GM18858 (cell line): ENCODE measurements around the gene TRAF3.

Experiments
- ATAC-seq: cut with Tn5 transposase; IDR thresholded peaks from one replicate; pipeline ENCODE4 v1.9.1; 2021; ENCODE audit not compliant: unreplicated experiment

TRAF3 gene

GRCh38 chr14:102905116-102906108 is 128.2 kb downstream of the TRAF3 start:
- ATAC-seq = no peak

GRCh38 chr14:102906616-102907302 is 129.5 kb downstream of the TRAF3 start:
- no peak for ATAC-seq

- ATAC-seq = no peak
Observed at GRCh38 chr14:102907303-102907844, 130.1 kb downstream of the TRAF3 start.

GRCh38 chr14:102907980-102908730 is 130.9 kb downstream of the TRAF3 start:
- ATAC-seq = no peak

GRCh38 chr14:102908766-102909455 is 131.7 kb downstream of the TRAF3 start:
- ATAC-seq = no peak

- no peak for ATAC-seq
Observed at GRCh38 chr14:102909462-102909861, 132.2 kb downstream of the TRAF3 start.

GRCh38 chr14:102909911-102910310 is 132.7 kb downstream of the TRAF3 start:
- no peak for ATAC-seq

GRCh38 chr14:102910442-102910841 is 133.2 kb downstream of the TRAF3 start:
- no peak for ATAC-seq

- no peak for ATAC-seq
Observed at GRCh38 chr14:102911541-102911951, 134.3 kb downstream of the TRAF3 start.

- ATAC-seq = no peak
Observed at GRCh38 chr14:102911991-102912761, 134.9 kb downstream of the TRAF3 start.

GRCh38 chr14:102913341-102914211 is 136.3 kb downstream of the TRAF3 start:
- no peak for ATAC-seq

- ATAC-seq = no peak
Observed at GRCh38 chr14:102914474-102915291, 137.4 kb downstream of the TRAF3 start.

- no peak for ATAC-seq
Observed at GRCh38 chr14:102915292-102916110, 138.3 kb downstream of the TRAF3 start.

- ATAC-seq = no peak
Observed at GRCh38 chr14:102916347-102917055, 139.3 kb downstream of the TRAF3 start.

GRCh38 chr14:102917056-102917385 is 139.8 kb downstream of the TRAF3 start:
- no peak for ATAC-seq

GRCh38 chr14:102917469-102918211 is 140.4 kb downstream of the TRAF3 start:
- no peak for ATAC-seq
